ENCODE results near the gene ZC2HC1C.

The ZC2HC1C gene

DNA sequence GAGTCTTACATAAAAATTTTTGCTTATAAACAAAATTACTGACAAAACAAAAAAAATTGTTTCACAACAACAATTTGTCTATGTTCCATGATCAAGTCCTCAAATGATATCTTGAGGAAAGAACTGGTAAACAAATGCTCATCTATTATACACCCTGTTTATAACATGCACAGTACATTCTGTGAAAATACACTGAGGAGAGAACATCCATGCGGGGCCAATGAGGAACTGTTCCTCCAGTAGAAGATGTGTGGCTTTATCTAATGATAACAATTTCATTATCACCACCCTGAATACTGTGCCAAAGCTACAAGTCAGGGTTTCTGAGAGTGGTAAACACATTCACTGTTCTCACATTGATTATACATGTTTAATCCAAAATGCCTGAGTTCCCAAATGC, 28.9 kb upstream of the ZC2HC1C start:
- DNase-seq: no peak
- no peak for TF ChIP-seq EZH2 (IDR thresholded peaks at IDR 0.05; ENCODE audit: borderline replicate concordance, low read depth, low read length, severe bottlenecking)
- TF ChIP-seq, protein P1, sequence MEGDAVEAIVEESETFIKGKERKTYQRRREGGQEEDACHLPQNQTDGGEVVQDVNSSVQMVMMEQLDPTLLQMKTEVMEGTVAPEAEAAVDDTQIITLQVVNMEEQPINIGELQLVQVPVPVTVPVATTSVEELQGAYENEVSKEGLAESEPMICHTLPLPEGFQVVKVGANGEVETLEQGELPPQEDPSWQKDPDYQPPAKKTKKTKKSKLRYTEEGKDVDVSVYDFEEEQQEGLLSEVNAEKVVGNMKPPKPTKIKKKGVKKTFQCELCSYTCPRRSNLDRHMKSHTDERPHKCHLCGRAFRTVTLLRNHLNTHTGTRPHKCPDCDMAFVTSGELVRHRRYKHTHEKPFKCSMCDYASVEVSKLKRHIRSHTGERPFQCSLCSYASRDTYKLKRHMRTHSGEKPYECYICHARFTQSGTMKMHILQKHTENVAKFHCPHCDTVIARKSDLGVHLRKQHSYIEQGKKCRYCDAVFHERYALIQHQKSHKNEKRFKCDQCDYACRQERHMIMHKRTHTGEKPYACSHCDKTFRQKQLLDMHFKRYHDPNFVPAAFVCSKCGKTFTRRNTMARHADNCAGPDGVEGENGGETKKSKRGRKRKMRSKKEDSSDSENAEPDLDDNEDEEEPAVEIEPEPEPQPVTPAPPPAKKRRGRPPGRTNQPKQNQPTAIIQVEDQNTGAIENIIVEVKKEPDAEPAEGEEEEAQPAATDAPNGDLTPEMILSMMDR (IDR thresholded peaks at IDR 0.05; ENCODE audit: borderline replicate concordance, extremely low read depth, low read length, poor library complexity, severe bottlenecking): no peak
- Histone ChIP-seq H4K20me1 (ENCODE audit: insufficient read depth, low read length) (peaks cover 5% of the 10 kb centered on the region; the same call in 1 of the 2 replicates), H3K4me1 (ENCODE audit: insufficient read depth, low read length) (peaks cover 13% of the 10 kb centered on the region; the same call in 1 of the 2 replicates), H3K4me3 (ENCODE audit: low read depth in 1 of 2, low read length in 2 of 2) (no peak overlapping the region), H2AFZ (ENCODE audit: low read depth, low read length) (no peak overlapping the region), H3K27ac (ENCODE audit: low read length) (no peak overlapping the region), H3K27me3 (ENCODE audit: insufficient read depth, low read length, poor library complexity) (no peaks in the 10 kb centered on the region), H3K36me3 (ENCODE audit: insufficient read depth, low read length) (peaks cover 56% of the 10 kb centered on the region), H3K79me2 (ENCODE audit: insufficient read depth, low read length) (peaks cover 26% of the 10 kb centered on the region), H3K9ac (ENCODE audit: low read depth, low read length) (no peak overlapping the region), H3K4me2 (ENCODE audit: insufficient read depth, low read length) (no peak overlapping the region), H3K9me3 (ENCODE audit: insufficient read depth, low read length, severe bottlenecking) (no peaks in the 10 kb centered on the region)
- ATAC-seq (ENCODE audit: insufficient read depth, low read depth): no peak

DNA sequence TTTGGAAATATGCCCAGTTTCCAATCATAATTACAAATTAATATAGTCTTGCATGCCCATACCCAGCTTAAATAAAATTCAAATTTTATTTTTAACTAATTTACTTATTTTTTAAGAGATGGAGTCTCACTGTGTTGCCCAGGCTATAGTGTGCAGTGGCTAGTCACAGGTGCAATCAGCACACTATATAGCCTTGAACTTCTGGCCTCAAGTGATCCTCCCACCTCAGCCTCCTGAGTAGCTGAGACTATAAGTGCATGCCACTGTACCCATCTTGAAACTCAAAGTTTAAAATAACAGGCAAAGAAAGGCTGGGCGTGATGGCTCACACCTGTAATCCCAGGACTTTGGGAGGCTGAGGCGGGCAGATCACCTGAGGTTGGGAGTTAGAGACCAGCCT, 28.5 kb upstream of the ZC2HC1C start:
- Histone ChIP-seq H3K27me3 (ENCODE audit: insufficient read depth, low read length, poor library complexity) (no peaks in the 10 kb centered on the region), H3K27ac (ENCODE audit: low read length) (no peak overlapping the region), H3K9me3 (ENCODE audit: insufficient read depth, low read length, severe bottlenecking) (no peaks in the 10 kb centered on the region), H3K79me2 (ENCODE audit: insufficient read depth, low read length) (peaks cover 29% of the 10 kb centered on the region), H3K4me1 (ENCODE audit: insufficient read depth, low read length) (peaks cover 18% of the 10 kb centered on the region; the same call in 1 of the 2 replicates), H3K9ac (ENCODE audit: low read depth, low read length) (no peak overlapping the region), H3K4me2 (ENCODE audit: insufficient read depth, low read length) (no peak overlapping the region), H3K36me3 (ENCODE audit: insufficient read depth, low read length) (peaks cover 52% of the 10 kb centered on the region), H3K4me3 (ENCODE audit: low read depth in 1 of 2, low read length in 2 of 2) (no peak overlapping the region), H4K20me1 (ENCODE audit: insufficient read depth, low read length) (peaks cover 5% of the 10 kb centered on the region; the same call in 1 of the 2 replicates), H2AFZ (ENCODE audit: low read depth, low read length) (no peak overlapping the region)
- DNase-seq (no peak), ATAC-seq (ENCODE audit: insufficient read depth, low read depth) (no peak)
- TF ChIP-seq EZH2 (IDR thresholded peaks at IDR 0.05; ENCODE audit: borderline replicate concordance, low read depth, low read length, severe bottlenecking): no peak
- TF ChIP-seq, protein P1 (IDR thresholded peaks at IDR 0.05; ENCODE audit: borderline replicate concordance, extremely low read depth, low read length, poor library complexity, severe bottlenecking): no peak

DNA sequence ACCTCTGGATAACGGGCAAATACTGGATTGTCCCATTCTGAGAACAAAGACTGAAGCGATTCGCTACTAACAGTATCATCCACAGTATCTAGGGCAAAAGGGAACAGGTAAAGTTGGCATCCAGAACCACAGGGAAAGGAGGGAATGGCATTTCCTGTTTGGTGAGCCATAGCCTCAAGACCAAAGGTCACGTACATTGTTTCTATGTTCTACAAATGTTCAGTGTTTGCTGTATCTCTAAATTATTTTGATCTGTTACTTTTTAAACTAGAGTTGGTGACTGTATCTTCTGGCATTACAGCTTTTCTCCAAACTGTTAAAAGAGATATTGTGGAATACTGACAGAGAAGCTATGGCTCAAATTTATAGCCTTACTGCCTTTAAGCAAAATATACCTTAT, 27.8 kb upstream of the ZC2HC1C start:
- Histone ChIP-seq H2AFZ (ENCODE audit: low read depth, low read length) (no peak overlapping the region), H3K4me2 (ENCODE audit: insufficient read depth, low read length) (no peak overlapping the region), H3K9ac (ENCODE audit: low read depth, low read length) (no peak overlapping the region), H3K9me3 (ENCODE audit: insufficient read depth, low read length, severe bottlenecking) (no peaks in the 10 kb centered on the region), H3K4me3 (ENCODE audit: low read depth in 1 of 2, low read length in 2 of 2) (no peak overlapping the region), H3K27ac (ENCODE audit: low read length) (no peak overlapping the region), H3K79me2 (ENCODE audit: insufficient read depth, low read length) (peaks cover 35% of the 10 kb centered on the region), H3K36me3 (ENCODE audit: insufficient read depth, low read length) (peaks cover 50% of the 10 kb centered on the region), H3K27me3 (ENCODE audit: insufficient read depth, low read length, poor library complexity) (no peaks in the 10 kb centered on the region), H4K20me1 (ENCODE audit: insufficient read depth, low read length) (peaks cover 5% of the 10 kb centered on the region; the same call in 1 of the 2 replicates), H3K4me1 (ENCODE audit: insufficient read depth, low read length) (peaks cover 24% of the 10 kb centered on the region; the same call in 1 of the 2 replicates)
- ATAC-seq (ENCODE audit: insufficient read depth, low read depth) (no peak), DNase-seq (no peak)
- TF ChIP-seq EZH2 (IDR thresholded peaks at IDR 0.05; ENCODE audit: borderline replicate concordance, low read depth, low read length, severe bottlenecking): no peak
- TF ChIP-seq, protein P1 (IDR thresholded peaks at IDR 0.05; ENCODE audit: borderline replicate concordance, extremely low read depth, low read length, poor library complexity, severe bottlenecking): no peak

Measured in DND-41 (cell line).